ENCODE results near the gene TTR.

Gene TTR

GRCh38 chr18:31591628-31592027 is at the start of gene TTR:
Gene TTR (plus strand): TSS chr18:31591877. CDS start chr18:31591903, 26 bp downstream.
- DNase-seq (ENCODE audit: low read depth) = no peak

- DNase-seq (ENCODE audit: low read depth) = no peak
Observed at GRCh38 chr18:31546476-31546875, 45.2 kb upstream of the TTR start.

DNA sequence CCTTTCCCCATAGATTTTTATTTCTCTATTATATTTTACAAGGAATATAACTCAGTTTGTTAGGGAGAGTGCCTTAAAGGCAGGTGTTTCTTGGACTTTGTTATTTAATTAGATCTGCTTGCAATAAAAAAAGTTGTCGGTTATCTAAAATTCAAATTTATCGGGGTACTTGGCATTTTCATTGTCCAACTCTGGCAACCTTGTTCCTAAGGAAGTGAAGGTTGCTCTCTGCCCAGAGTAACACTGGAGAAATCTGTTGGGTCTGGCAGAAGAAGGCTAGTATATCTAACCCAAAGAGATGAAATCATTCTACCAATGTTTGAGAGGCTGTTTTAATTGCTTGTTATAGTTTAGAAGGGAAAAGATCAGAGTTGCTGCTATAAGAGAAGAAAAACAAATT is 42.8 kb upstream of the TTR start:
- no peak for DNase-seq (ENCODE audit: low read depth)

GRCh38 chr18:31549416-31549815 is 42.3 kb upstream of the TTR start:
- no peak for DNase-seq (ENCODE audit: low read depth)

DNA sequence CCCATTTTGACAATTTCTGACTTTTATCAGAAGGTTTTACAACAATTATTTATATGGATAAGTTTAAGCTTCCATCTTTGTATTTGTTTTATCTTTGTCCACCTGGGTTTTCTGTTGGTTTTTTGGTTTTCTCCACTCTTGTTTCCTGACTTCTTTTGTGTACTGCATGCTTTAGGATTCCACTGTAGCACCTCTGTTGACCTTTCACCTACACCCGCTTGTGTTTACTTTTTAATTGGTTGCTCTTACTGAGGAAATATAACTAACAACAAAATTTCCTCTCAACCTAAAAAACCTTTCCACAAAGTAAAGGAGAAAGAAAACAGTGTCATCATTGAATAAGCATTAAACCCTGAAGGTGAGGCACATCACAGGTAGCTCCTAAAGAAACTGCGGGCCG is 39.8 kb upstream of the TTR start:
- no peak for DNase-seq (ENCODE audit: low read depth)

DNA sequence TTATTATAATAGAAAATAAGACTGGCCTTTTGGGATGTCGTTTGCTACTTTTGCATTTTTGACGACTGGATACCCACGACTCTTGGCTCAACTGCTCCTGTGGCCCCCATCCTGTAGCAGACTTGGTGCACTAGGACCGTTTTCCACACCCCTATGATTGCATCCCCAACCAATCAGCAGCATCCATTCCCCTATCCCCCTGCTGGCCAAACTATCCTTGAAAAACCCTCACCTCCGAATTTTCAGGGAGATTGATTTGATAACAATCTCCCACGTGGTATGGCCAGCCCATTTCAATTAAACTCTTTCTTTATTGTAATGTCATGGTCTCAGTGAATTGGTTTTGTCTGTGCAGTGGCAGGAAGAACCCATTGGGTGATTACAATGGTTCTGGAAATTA is 37.9 kb upstream of the TTR start:
- DNase-seq (ENCODE audit: low read depth) = no peak

DNA sequence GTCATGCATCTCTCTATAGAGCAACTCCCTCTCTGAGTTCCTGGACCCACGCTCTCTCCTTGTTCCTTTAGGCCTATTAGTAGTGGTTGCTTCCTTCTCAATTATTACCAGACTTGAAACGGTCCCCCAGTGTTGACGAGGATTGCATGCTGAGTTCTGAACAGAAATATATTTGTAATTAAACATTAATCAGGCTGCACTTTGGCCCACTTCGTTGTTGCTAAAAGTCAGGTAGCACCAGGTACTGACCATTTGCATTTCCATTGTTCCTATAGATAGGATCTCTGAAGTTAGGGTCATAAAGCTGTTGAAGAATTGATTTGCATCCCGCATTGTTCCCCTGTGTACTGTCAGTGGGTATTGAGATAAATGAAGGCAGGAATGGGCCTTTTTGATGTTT is 36.9 kb upstream of the TTR start:
- DNase-seq (ENCODE audit: low read depth) = no peak

DNA sequence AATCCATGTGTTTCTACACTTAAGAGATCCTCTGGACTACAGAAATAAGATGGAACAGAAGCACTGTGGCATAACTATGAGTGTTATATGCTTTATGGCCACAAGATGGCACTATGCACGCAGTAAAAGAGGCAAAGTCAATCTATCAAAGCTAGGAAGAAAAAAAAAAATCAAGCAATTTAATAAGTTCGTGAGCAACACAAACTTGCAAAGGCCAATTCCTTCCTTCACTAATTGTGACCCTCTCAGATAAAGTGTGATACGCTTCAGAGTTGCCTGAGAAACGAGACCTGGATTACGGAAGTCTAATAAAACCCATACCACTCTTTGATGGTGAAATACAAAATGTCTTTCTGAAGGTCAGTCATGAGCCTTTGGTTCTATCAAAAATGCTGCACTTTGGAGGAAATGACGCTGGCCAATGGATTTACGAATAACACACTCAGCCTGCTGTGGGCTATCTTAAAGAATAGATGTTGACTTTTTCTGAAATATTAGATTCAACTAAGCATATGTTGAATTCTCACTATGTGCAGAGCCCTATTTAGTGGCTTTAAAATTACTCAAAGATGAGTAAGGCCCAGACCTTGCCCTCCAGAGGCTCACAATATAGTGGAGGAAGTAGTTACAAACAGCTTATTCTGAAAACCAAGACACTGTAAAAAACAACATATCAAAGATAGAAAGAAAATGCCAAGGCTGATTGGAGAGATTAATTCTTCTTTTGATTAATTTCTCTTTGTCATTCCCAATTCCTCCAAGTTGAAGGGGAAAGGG is 35.5 kb upstream of the TTR start:
- peak; percentile 45 for DNase-seq (ENCODE audit: low read depth)

GRCh38 chr18:31557446-31557845 is 34.2 kb upstream of the TTR start:
- no peak for DNase-seq (ENCODE audit: low read depth)

GRCh38 chr18:31558567-31558966 is 33.1 kb upstream of the TTR start:
- DNase-seq (ENCODE audit: low read depth) = no peak

DNA sequence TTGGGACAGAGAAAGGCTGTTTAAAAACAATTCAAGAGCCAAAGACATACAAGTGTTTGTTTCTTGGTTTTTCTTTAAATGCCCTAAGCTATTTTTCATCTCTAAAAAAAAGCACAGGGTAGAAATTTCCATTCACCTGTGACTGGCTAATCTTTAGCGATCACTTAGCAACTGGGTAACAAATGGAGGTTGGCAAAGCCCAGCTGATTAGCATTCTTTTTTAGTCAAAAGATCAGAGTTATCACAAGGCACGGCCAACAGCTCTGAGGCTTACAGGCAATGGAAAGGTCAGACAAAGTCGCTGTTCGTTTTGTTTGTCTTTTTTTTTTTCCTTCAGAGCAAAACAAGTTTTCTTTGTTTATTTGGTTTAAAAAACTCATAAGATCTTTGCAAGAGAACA is 29.0 kb upstream of the TTR start:
- DNase-seq (ENCODE audit: low read depth) = no peak

- DNase-seq (ENCODE audit: low read depth) = no peak
Observed at GRCh38 chr18:31563778-31564177, 27.9 kb upstream of the TTR start.

DNA sequence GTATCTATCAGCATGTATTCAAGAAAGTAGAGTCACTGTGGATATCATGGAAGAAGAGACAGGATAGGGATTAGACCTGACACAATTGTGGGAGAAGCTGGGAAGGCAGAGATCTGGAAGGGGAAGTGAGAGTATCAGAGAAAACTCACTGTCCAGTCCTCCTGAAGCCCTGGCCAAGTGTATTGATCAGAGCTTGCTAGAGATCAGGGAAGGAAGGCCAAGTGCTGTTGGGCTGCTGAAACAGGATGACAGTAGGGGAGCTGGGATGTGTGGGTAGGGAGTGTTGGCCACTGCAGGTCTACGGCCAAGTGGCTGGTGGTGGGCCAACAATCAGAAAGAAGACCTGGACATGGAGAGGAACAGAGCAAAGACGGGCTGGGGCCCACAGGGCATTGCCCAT is 26.3 kb upstream of the TTR start:
- DNase-seq (ENCODE audit: low read depth) = no peak

- DNase-seq (ENCODE audit: low read depth) = no peak
Observed at GRCh38 chr18:31565782-31566512, 25.7 kb upstream of the TTR start.

- no peak for DNase-seq (ENCODE audit: low read depth)
Observed at GRCh38 chr18:31566576-31567306, 24.9 kb upstream of the TTR start.

DNA sequence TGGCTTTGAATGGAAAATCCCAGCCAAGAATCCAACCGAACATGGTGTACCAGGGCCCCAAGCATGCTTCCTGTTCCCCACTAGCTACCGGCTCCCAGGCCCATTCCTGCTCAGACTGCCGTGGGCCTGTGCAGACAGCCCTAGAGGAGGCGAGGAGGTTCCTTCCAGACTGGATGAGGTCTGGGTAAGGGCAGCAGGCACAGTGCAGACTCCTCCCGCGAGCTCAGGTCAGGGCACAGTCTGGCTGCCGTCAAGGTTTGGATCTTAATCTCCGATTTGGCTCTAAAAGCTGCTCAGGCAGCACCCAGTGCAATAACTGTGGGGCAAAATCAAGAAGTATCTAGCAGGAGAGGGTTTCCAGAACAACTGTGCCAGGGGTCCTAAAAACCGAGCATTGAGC is 19.3 kb upstream of the TTR start:
- no peak for DNase-seq (ENCODE audit: low read depth)

GRCh38 chr18:31573051-31573450 is 18.6 kb upstream of the TTR start:
- DNase-seq (ENCODE audit: low read depth) = no peak

DNA sequence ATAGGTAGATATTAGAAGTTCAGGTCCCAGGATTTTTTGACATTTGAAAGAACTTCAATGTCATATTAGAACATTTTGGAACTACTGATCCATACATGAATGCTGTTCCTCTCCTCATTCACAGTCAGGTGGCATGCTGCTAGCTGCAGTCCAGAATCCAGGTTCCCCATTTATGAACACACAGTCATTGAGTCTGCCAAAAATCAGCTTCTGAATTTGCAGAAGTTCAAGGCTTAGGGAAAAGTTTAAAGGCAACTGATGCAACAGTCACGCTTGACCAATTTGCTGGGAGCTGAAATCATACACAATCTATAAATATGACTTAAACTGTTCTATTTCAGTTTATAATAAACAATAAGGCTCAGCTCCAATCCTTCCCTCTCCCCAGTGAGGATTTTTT is 17.3 kb upstream of the TTR start:
- DNase-seq (ENCODE audit: low read depth) = no peak

DNA sequence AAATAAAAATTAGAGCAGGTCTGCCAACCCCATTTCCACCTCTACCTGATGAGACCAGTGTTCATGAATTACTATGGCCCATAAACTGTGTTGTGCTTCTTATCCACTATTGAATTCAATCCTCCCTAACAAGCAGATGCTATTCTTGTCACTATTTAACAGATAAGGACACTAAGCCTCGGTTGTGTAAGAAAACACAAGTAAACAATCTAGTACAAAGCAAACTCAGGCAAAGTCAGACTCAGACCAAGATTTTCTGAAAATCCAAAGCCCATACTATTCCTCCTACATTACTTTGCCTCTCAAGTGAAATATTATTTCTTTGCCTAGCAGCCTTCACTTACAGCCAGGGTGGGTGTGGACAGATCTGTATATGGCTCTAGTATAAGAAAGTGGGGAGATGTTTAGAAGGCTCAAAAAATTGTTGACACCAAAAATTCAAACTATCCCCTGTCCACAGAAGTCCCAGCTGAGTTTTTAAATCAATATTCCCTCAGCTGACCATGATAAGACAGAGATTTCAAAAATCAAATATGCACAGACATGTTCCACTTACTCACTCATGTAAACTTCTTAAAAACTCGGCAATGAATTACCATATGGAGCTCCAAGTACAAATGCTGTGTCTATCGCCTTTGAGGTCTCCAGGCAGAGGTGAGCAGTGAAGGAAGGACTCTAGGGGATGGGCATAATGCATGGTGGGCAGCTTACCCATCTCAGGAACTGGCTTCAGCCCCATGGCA is 16.0 kb upstream of the TTR start:
- no peak for DNase-seq (ENCODE audit: low read depth)

- DNase-seq (ENCODE audit: low read depth) = no peak
Observed at GRCh38 chr18:31576670-31577069, 15.0 kb upstream of the TTR start.

- DNase-seq (ENCODE audit: low read depth) = no peak
Observed at GRCh38 chr18:31577195-31577594, 14.5 kb upstream of the TTR start.

- DNase-seq (ENCODE audit: low read depth) = no peak
Observed at GRCh38 chr18:31578126-31578525, 13.6 kb upstream of the TTR start.
